ENCODE measurements around the gene GEMIN2.
A peak's percentile ranks its signal among the peaks of the same experiment; 100 is the strongest.
"Not testable (repeated sequence)": the region's sequence is repeated elsewhere in the genome, so short reads cannot be mapped to it uniquely, and the experiment has no call there.

GEMIN2 gene

GRCh38 chr14:39109893-39110715 lies 4.0 kb upstream of the GEMIN2 start:
- DNase-seq (ENCODE audit: low read depth) = no peak

- no peak for DNase-seq (ENCODE audit: low read depth)
Observed at GRCh38 chr14:39113685-39114072, 444 bp upstream of the GEMIN2 start.

GRCh38 chr14:39122330-39123138 lies 8.4 kb downstream of the GEMIN2 start:
- DNase-seq (ENCODE audit: low read depth) = no peak

- DNase-seq (ENCODE audit: low read depth) = not testable (repeated sequence)
Observed at GRCh38 chr14:39137835-39138234, 23.7 kb downstream of the GEMIN2 start.

- no peak for DNase-seq (ENCODE audit: low read depth)
Observed at GRCh38 chr14:39138440-39138839, 24.3 kb downstream of the GEMIN2 start.

GRCh38 chr14:39140170-39140569 lies 26.0 kb downstream of the GEMIN2 start:
- DNase-seq (ENCODE audit: low read depth) = no peak

- DNase-seq (ENCODE audit: low read depth) = not testable (repeated sequence)
Observed at GRCh38 chr14:39141623-39142022, 27.5 kb downstream of the GEMIN2 start.

GRCh38 chr14:39143226-39143625 lies 29.1 kb downstream of the GEMIN2 start:
- not testable (repeated sequence) for DNase-seq (ENCODE audit: low read depth)

- DNase-seq (ENCODE audit: low read depth) = no peak
Observed at GRCh38 chr14:39145266-39145966, 31.3 kb downstream of the GEMIN2 start.

- DNase-seq (ENCODE audit: low read depth) = no peak
Observed at GRCh38 chr14:39154594-39155189, 40.6 kb downstream of the GEMIN2 start.

- no peak for DNase-seq (ENCODE audit: low read depth)
Observed at GRCh38 chr14:39157491-39157890, 43.4 kb downstream of the GEMIN2 start.

GRCh38 chr14:39158222-39158858 lies 44.2 kb downstream of the GEMIN2 start:
- DNase-seq (ENCODE audit: low read depth) = no peak

- DNase-seq (ENCODE audit: low read depth) = no peak
Observed at GRCh38 chr14:39160494-39160893, 46.4 kb downstream of the GEMIN2 start.

GRCh38 chr14:39167797-39168320 lies 53.7 kb downstream of the GEMIN2 start:
- not testable (repeated sequence) for DNase-seq (ENCODE audit: low read depth)

GRCh38 chr14:39168591-39168990 lies 54.5 kb downstream of the GEMIN2 start:
- no peak for DNase-seq (ENCODE audit: low read depth)

GRCh38 chr14:39169541-39169900 lies 55.4 kb downstream of the GEMIN2 start:
- no peak for DNase-seq (ENCODE audit: low read depth)

- no peak for DNase-seq (ENCODE audit: low read depth)
Observed at GRCh38 chr14:39173198-39173597, 59.1 kb downstream of the GEMIN2 start.

GRCh38 chr14:39174560-39175444 lies 60.7 kb downstream of the GEMIN2 start, which contains the start of gene PNN:
TSS of gene PNN (plus strand) at chr14:39175254. CDS start at chr14:39175280, 26 bp downstream.
- peak; percentile 96 for DNase-seq (ENCODE audit: low read depth)

GRCh38 chr14:39175445-39176262 lies 61.5 kb downstream of the GEMIN2 start:
- DNase-seq (ENCODE audit: low read depth) = peak; percentile 2
